ENCODE measurements around the gene LAMC3. TPM values are rescaled to one million over a fixed set of nuclear protein-coding genes. Genes with fewer than 3 reads are reported as not detected.
"Not testable (repeated sequence)": the region's sequence is repeated elsewhere in the genome, so short reads cannot be mapped to it uniquely, and the experiment has no call there.

LAMC3 gene
- total RNA-seq, 1 donor from 2014 or later: 0.09 TPM

DNA sequence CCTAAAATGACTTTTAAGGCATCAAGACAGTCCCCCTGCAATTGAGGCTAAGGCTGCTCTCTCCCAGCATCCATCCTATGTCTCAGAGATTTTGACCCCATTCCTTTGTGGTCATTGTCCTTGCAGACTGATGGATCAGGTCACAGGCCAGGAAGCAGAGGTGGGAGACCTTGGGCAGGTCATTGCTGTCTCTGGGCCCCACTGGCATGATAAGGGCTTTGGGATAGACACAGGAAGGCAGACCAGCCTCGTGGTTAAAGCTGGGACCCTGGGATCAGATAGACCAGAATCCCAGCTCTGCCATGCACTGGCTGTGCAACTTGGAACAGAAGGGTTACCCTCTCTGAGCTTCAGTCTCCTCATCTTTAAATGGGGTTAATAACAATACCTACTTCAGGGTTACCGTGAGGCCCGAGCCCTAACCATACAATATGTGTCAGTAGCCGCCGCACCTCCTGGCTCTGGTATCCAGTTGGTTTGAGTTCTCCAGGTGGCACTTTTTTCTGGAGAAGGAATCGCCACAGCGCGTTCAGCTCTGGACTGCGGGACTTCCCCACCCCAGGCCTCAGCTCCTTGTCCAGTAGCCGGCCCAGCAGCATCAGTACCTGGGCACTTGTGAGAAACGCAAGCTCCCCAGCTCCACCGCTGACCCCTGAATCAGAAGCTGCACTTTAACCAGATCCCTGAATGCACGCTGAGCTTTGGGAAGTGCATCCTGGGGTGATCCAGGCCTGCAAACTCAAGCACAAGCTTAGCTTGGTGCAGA lies 21.4 kb downstream of the LAMC3 start:
- no peak overlapping the region for H3K4me3 Mint-ChIP-seq
- no peaks in the 10 kb centered on the region for H3K27me3 Mint-ChIP-seq
- no peaks in the 10 kb centered on the region for H3K4me1 Mint-ChIP-seq
- H3K27ac Mint-ChIP-seq: no peak overlapping the region
- H3K36me3 Mint-ChIP-seq (ENCODE audit: low read depth): no peaks in the 10 kb centered on the region
- no peaks in the 10 kb centered on the region for H3K9me3 Mint-ChIP-seq
- intact Hi-C loops (cut with micrococcal nuclease): no loop called here
- no peak for DNase-seq

DNA sequence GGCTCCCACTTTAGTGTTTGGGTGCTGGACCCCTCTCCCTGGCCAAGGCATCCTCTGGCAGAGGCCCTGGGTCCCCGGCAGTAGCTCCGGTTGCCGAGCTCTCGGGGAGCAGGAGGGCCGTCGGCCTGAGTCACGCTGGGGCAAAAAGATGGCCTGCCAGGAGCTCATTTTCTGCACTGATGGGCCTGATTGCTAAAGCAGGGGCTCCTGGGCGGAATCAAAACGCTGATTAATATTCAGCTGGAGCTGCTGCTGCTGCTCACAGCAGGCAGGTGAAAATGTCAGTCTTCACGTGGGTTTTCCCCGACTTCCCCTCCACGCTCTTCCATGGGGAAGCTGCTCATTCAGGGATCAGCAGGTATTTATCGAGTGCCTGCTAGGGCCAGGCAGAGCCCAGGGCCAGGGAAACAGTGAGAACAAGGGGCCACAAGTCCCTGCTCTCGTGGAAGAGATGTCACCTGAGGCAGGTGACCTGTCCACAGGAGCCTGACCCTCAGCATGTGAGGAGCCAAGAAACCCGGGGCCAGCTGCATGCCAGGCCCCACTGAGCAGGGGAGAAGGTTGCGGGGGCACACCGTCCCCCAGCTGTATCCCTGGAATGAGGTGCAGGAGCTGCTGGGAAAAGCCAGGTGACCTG lies 22.1 kb downstream of the LAMC3 start:
- Mint-ChIP-seq H3K27ac (no peak overlapping the region), H3K4me1 (no peaks in the 10 kb centered on the region), H3K9me3 (no peaks in the 10 kb centered on the region), H3K36me3 (ENCODE audit: low read depth) (no peaks in the 10 kb centered on the region), H3K27me3 (no peaks in the 10 kb centered on the region), H3K4me3 (no peak overlapping the region)
- no peak for DNase-seq
- intact Hi-C loops (cut with micrococcal nuclease): no loop called here

DNA sequence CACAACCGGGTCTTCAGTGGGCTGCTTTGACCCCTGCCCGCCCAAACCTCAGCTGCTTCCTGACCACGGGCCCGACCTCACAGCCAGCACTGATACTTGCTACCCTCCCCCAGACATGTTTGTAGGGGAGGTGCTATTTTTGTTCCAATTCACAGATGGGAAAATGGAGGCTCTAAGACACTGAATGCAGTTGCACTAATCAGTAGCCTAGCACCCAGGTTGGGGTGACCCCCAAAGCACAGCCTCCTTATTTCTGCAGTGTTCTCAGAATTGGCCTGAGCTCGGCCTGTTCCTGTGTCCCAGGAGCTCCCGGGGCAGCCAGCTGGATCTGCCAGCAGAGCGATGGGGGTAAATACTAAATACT lies 22.6 kb downstream of the LAMC3 start:
- Mint-ChIP-seq H3K9me3 (no peaks in the 10 kb centered on the region), H3K4me3 (no peak overlapping the region), H3K36me3 (ENCODE audit: low read depth) (no peaks in the 10 kb centered on the region), H3K27ac (no peak overlapping the region), H3K27me3 (no peaks in the 10 kb centered on the region), H3K4me1 (no peaks in the 10 kb centered on the region)
- no peak for DNase-seq
- intact Hi-C loops (cut with micrococcal nuclease): no loop called here

DNA sequence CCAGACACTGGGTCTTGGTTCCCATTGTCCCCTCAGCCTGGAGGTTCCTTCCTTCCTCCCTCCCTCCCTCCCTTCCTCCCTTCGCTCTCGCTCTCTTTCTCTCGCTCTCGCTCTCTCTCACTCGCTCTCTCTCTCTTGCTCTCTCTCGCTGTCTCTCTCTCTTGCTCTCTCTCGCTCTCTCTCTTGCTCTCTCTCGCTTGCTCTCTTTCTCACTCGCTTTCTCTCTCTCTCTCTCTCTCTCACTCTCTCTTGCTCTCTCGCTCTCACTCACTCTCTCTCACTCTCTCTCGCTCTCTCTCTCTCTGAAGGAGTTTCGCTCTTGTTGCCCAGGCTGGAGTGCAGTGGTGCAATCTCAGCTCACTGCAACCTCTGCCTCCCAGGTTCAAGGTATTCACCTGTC lies 23.4 kb downstream of the LAMC3 start:
- H3K9me3 Mint-ChIP-seq: no peaks in the 10 kb centered on the region
- H3K4me3 Mint-ChIP-seq: no peak overlapping the region
- intact Hi-C loops (cut with micrococcal nuclease): no loop called here
- H3K36me3 Mint-ChIP-seq (ENCODE audit: low read depth): no peaks in the 10 kb centered on the region
- no peak for DNase-seq
- no peaks in the 10 kb centered on the region for H3K27me3 Mint-ChIP-seq
- H3K4me1 Mint-ChIP-seq: no peaks in the 10 kb centered on the region
- H3K27ac Mint-ChIP-seq: no peak overlapping the region

DNA sequence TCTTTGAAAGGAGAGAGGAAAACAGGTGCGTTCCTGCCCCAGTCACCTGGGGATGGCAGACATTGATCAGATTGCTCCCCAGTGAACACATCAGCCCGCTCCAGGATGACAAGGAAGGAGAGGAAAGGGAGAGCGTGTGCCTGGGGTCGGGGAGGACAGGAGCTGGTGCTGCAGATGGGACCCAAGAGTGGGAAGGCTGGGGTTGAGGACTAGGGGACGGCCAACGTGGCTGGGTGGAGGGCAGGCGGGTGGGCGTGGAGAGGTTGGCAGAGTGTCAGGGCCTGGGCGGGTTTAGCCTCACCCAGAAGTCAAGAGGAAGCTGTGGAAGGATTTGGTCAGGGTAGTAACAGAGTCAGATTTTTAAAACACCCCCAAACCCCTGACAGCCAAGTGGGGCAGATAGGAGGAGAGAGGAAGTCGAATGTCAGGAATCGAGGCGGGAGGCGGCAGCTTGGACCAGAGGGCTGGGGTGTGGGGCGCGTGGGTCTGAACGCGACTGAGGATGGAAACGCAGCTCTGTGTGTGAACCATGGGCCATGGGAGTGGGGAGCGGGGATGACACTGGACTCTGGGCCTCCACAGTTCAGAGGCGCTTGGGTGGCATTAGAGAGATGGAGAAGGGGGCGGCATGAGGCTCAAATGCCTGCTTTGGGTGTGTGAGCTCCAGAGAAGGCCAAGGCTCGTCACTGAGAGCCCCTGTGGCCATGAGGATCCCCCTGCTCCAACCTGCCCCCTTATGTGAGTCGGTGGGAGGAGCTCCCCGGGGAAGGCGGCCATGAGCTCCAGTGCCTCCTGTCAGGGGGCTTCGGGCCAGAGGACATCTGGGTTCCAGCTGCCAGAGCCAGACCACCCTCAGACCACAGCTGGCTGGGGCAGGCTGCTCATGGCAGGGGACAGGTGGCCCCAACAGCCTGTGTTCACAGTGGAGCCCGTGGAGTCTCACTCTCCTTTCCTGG lies 24.6 kb downstream of the LAMC3 start:
- Mint-ChIP-seq H3K9me3 (no peaks in the 10 kb centered on the region), H3K36me3 (ENCODE audit: low read depth) (no peaks in the 10 kb centered on the region), H3K4me1 (no peaks in the 10 kb centered on the region), H3K4me3 (no peak overlapping the region), H3K27ac (no peak overlapping the region), H3K27me3 (no peaks in the 10 kb centered on the region)
- DNase-seq: no peak
- intact Hi-C loops (cut with micrococcal nuclease): no loop called here

DNA sequence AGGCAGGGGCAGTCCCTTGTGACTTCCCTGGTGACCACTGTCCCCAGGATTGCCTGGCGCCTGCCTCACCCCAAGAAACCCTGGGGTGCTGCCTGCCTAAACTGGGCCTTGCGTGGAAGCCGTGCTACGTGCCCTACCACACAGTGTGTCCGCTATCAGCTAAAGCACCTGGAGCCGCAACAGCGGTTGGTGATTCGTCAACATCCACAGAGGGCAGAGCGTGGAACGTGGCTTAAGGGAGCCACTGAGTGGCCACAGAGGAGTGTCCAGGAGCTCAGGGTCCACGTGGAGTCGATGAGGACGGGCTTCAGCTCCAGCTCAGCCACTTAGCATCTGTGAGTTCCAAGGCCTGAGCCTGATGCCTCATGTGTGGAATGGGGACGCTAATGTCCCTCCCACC lies 25.3 kb downstream of the LAMC3 start:
- Mint-ChIP-seq H3K4me1 (no peaks in the 10 kb centered on the region), H3K27ac (no peak overlapping the region), H3K36me3 (ENCODE audit: low read depth) (no peaks in the 10 kb centered on the region), H3K27me3 (no peaks in the 10 kb centered on the region), H3K4me3 (no peak overlapping the region), H3K9me3 (no peaks in the 10 kb centered on the region)
- DNase-seq: no peak
- intact Hi-C loops (cut with micrococcal nuclease): no loop called here

DNA sequence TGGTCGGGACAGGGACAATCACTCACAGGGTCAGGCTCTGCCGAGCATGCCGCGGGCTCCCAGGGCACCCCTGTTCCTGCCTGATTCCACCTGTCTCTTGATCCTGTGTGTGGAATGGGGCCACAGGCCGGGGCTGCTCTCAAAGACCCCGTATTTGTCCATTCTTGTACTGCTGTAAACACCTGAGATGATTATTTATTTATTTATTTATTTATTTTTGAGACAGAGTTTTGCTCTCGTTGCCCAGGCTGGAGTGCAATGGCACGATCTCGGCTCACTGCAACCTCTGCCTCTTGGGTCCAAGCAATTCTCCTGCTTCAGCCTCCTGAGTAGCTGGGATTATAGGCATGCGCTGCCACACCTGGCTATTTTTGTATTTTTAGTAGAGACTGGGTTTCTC lies 25.8 kb downstream of the LAMC3 start:
- H3K36me3 Mint-ChIP-seq (ENCODE audit: low read depth); H3K27ac Mint-ChIP-seq; H3K4me3 Mint-ChIP-seq; H3K4me1 Mint-ChIP-seq; H3K27me3 Mint-ChIP-seq; intact Hi-C loops (cut with micrococcal nuclease); H3K9me3 Mint-ChIP-seq; DNase-seq: not testable (repeated sequence)

DNA sequence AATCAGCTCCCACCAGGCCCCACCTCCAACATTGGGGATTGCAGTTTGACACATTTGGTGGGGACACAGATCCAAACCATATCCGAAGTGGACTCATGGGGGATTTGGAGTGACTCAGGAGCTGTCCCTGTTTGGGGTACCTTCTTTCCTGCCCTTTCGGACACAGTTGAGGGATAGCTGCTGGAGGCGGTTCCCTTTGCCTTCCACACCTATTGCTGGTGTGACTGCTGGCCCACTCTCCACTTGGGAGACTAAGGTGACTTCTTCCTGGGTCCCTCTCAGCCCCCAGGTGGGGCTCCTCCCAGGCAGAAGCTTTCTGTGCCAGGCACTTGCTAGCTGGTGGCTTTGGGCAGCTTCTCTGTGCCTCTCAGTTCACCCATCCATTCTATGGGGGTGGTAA lies 26.6 kb downstream of the LAMC3 start:
- intact Hi-C loops (cut with micrococcal nuclease): no loop called here
- no peaks in the 10 kb centered on the region for H3K9me3 Mint-ChIP-seq

DNA sequence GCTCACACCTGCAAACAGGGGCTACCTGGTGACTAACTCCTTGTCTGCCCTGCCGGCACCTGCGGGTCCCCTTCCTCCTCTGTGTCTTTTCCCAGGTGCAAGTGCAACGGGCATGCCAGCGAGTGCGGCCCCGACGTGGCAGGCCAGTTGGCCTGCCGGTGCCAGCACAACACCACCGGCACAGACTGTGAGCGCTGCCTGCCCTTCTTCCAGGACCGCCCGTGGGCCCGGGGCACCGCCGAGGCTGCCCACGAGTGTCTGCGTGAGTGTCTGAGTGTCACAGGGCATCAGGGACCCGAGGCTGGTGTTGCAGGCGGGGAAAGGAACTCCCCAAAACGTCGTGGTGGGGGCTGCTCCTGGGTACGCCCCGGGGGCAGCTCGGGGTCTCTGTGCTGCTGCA lies 27.1 kb downstream of the LAMC3 start:
- Mint-ChIP-seq H3K36me3 (ENCODE audit: low read depth) (no peaks in the 10 kb centered on the region), H3K27me3 (no peaks in the 10 kb centered on the region), H3K9me3 (no peaks in the 10 kb centered on the region), H3K4me3 (no peak overlapping the region), H3K4me1 (no peaks in the 10 kb centered on the region), H3K27ac (no peak overlapping the region)
- DNase-seq: no peak
- intact Hi-C loops (cut with micrococcal nuclease): no loop called here

More for the DNA sequence above, 26.6 kb downstream of the LAMC3 start:
- Mint-ChIP-seq H3K4me3 (no peak overlapping the region), H3K27me3 (no peaks in the 10 kb centered on the region), H3K27ac (no peak overlapping the region), H3K4me1 (no peaks in the 10 kb centered on the region), H3K36me3 (ENCODE audit: low read depth) (no peaks in the 10 kb centered on the region)
- no peak for DNase-seq

DNA sequence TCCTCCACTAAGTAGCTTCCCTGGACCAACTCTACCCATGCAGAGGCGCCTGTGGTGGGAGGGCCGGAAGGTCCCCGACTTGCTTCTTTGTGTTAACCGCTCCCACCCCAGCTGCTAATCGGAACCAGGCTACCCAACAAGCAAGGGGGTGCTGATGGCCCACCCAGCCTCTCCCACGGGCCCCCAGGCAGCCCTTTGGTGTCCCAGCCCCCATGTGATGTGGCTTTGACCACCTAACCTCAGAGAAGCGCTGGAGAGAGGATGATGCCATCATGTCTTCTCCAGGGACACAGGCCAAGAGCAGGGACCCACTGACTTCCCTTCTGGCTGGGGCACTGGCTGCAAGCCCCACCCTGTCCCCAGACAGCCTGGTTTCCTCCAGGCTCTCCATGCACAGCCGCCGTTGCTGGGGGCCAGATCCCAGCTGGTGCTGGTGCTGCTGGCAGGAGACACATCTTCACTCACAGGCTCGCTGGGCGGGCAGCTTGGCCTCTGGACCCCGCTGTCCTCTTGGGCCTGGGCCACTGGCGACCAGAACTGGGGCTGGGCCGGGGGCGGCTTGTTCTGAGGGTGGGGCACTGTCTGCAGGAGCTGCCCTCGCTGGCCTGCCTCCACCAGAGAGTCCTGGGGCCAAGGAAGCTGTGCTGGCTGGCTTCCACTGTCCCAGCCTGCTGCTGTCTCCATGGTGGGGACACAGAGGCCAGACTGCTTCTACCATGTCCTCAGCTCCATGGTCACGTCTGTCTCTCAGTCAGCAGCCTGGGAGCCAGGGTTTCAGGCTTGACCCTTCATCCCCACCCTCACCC lies 27.8 kb downstream of the LAMC3 start:
- Mint-ChIP-seq H3K9me3 (no peaks in the 10 kb centered on the region), H3K36me3 (ENCODE audit: low read depth) (no peaks in the 10 kb centered on the region), H3K27me3 (no peaks in the 10 kb centered on the region), H3K27ac (no peak overlapping the region), H3K4me1 (no peaks in the 10 kb centered on the region), H3K4me3 (no peak overlapping the region)
- intact Hi-C loops (cut with micrococcal nuclease): no loop called here
- no peak for DNase-seq

DNA sequence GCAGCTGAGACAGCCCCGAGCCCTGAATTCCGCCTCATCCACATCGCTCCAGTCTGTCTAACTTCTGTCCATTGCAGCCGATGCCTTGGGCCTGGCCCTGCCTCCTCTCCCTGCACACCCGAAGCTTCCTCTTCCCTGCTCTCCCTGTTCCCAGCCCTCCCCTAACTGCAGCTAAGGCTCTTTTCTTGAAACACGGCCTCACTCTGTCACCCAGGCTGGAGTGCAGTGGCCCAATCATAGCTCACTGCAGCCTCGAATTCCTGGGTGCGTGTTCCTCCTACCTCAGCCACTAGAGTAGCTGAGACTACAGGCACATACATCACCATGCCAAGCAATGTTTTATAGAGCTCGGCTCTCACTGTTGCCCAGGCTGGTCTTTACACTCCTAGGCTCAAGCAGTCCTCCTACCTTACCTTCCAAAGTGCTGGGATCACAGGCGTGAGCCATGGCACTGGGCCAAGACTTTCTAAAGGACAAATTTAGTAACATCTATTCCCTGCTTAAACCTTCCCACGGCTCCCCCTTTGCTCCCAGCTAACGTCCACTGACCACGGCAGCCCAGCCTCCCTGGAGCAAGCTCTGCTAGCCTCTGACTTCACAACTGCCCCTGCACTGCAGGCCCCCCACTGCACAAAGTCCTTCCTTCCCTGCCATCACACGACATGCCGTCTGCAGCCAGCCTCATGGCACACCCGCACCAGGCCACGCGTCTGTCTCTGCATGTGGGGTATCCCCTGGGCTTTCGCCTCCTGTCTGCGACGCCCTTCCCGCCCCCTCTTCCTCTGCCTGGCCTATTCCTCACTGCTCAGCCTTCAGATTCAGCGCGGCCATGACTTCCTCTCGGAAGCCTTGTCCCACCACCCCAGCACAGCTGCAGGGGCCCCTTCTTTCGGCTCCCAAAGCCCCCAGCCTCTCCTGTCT lies 28.6 kb downstream of the LAMC3 start:
- H3K4me3 Mint-ChIP-seq: no peak overlapping the region
- no peak for DNase-seq
- H3K36me3 Mint-ChIP-seq (ENCODE audit: low read depth): no peaks in the 10 kb centered on the region
- no peaks in the 10 kb centered on the region for H3K4me1 Mint-ChIP-seq
- H3K27me3 Mint-ChIP-seq: no peaks in the 10 kb centered on the region
- H3K27ac Mint-ChIP-seq: no peak overlapping the region
- intact Hi-C loops (cut with micrococcal nuclease): no loop called here
- H3K9me3 Mint-ChIP-seq: no peaks in the 10 kb centered on the region

DNA sequence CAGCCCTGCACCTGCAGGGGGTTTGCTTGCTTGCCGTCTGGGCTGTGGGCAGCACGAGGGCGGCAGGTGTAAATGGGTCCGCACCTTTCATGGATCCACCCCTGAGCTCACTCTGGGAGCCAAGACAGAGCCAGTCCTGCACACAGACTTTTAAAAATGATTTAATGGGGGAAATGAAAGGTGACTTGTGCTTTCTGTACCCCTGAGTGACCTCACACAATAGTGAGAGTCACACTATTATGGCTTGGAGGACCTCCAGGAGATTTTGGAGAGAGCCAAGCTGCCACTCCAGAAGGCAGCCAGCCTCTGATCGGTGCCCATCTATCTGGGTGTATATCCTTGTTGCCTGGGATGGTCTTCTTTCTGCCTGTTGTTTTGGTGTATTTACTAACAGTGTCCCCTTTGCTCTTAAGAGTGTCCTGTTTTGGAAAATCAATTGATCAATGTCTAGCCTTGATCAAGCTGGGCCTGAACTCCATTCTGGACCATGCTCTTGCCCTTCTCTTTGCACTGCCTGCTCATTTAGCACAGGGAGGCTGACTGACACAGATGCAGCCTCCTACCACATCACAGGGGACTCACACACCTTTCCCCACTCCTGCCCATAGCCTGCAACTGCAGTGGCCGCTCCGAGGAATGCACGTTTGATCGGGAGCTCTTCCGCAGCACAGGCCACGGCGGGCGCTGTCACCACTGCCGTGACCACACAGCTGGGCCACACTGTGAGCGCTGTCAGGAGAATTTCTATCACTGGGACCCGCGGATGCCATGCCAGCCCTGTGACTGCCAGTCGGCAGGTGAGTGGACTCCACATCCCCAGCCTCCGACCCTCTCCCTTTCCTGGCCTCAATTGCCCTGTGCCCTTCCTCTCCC lies 29.5 kb downstream of the LAMC3 start:
- no peak for DNase-seq
- Mint-ChIP-seq H3K36me3 (ENCODE audit: low read depth) (no peaks in the 10 kb centered on the region), H3K4me1 (no peaks in the 10 kb centered on the region), H3K9me3 (no peaks in the 10 kb centered on the region), H3K4me3 (no peak overlapping the region), H3K27ac (no peak overlapping the region), H3K27me3 (no peaks in the 10 kb centered on the region)
- intact Hi-C loops (cut with micrococcal nuclease): no loop called here
